CD14-positive monocyte (primary cell): Measurements from ENCODE around the gene USP24. TPM values are rescaled to one million over a fixed set of nuclear protein-coding genes. Genes with fewer than 3 reads are reported as not detected.
A peak's percentile ranks its signal among the peaks of the same experiment; 100 is the strongest.

Experiments
- DNase-seq, 3 donors: peaks; one replicate each; pipeline ENCODE4 v3.0.0-alpha.2; 2011 to 2022
- H2AFZ ChIP-seq: 2 replicates; pipeline ENCODE4 v1.6.0; 2012; ENCODE audit warnings: mild to moderate bottlenecking, low read depth, low read length, inconsistent platforms; ENCODE audit not compliant: insufficient read depth, poor library complexity, severe bottlenecking
- H3K27ac ChIP-seq, 2 donors: 1 replicate in 1 of 2; 2 replicates in 1 of 2; pipeline ENCODE4 v1.5.1; 2012 to 2013; ENCODE audit warnings: low read length in 2 of 2, control low read depth in 1 of 2, inconsistent platforms in 1 of 2, low read depth in 1 of 2, mild to moderate bottlenecking in 1 of 2
- H3K27me3 ChIP-seq, 2 donors: one replicate each; pipeline versions ENCODE4 v1.6.0 to v1.6.1; 2011 to 2013; ENCODE audit warnings: low read length in 2 of 2; ENCODE audit not compliant: control insufficient read depth in 2 of 2, insufficient read depth in 2 of 2
- H3K36me3 ChIP-seq, 2 donors: replicated peaks in 1 of 2; 1 replicate in 1 of 2; 2 replicates in 1 of 2; pipeline versions ENCODE4 v1.5.1 to v1.6.1; 2012 to 2013; ENCODE audit warnings: low read length in 2 of 2, control low read depth in 1 of 2, inconsistent platforms in 1 of 2, mild to moderate bottlenecking in 1 of 2; ENCODE audit not compliant: insufficient read depth in 2 of 2, control insufficient read depth in 1 of 2
- H3K4me1 ChIP-seq, 2 donors: 1 replicate in 1 of 2; 2 replicates in 1 of 2; pipeline versions ENCODE4 v1.5.1 to v1.6.1; 2012 to 2013; ENCODE audit warnings: low read length in 2 of 2, control low read depth in 1 of 2, inconsistent platforms in 1 of 2, mild to moderate bottlenecking in 1 of 2, moderate library complexity in 1 of 2; ENCODE audit not compliant: insufficient read depth in 2 of 2, control insufficient read depth in 1 of 2
- H3K4me2 ChIP-seq: replicated peaks from 2 replicates; pipeline ENCODE3; 2012; ENCODE audit warnings: low read length, moderate library complexity, mild to moderate bottlenecking; ENCODE audit not compliant: poor library complexity, severe bottlenecking; ENCODE audit errors: extremely low read depth
- H3K4me3 ChIP-seq, 3 experiments: fragments of 200-600 bp in 1 of 3; sonication (generic) in 1 of 3; replicated peaks in 1 of 3; 1 replicate in 2 of 3; 2 replicates in 1 of 3; pipeline ENCODE4 v1.5.1; 2011 to 2013; ENCODE audit warnings: low read length in 3 of 3, mild to moderate bottlenecking in 3 of 3, control low read depth in 2 of 3, low read depth in 2 of 3, inconsistent platforms in 1 of 3, moderate library complexity in 1 of 3
- H3K79me2 ChIP-seq: 2 replicates; pipeline ENCODE4 v1.6.0; 2012; ENCODE audit warnings: mild to moderate bottlenecking, control low read depth, inconsistent platforms, low read length, moderate library complexity; ENCODE audit not compliant: insufficient read depth
- H3K9ac ChIP-seq: 2 replicates; pipeline ENCODE4 v1.6.0; 2017; ENCODE audit warnings: low read length, mild to moderate bottlenecking; ENCODE audit not compliant: insufficient read depth, poor library complexity, severe bottlenecking
- H3K9me3 ChIP-seq, 2 donors: replicated peaks in 1 of 2; 1 replicate in 1 of 2; 2 replicates in 1 of 2; pipeline versions ENCODE4 v1.5.1 to v1.6.1; 2012 to 2013; ENCODE audit warnings: low read length in 2 of 2, control low read depth in 1 of 2; ENCODE audit not compliant: control insufficient read depth in 1 of 2, insufficient read depth in 1 of 2
- H4K20me1 ChIP-seq: 2 replicates; pipeline ENCODE4 v1.6.0; 2012; ENCODE audit warnings: mild to moderate bottlenecking, low read length, control low read depth, moderate library complexity; ENCODE audit not compliant: insufficient read depth
- H3K27ac Mint-ChIP-seq, 7 donors: one replicate each; pipeline ENCODE4 v1.8.0; 2020; ENCODE audit warnings: mild to moderate bottlenecking in 7 of 7, mixed read lengths in 7 of 7, moderate library complexity in 6 of 7, inconsistent platforms in 2 of 7
- H3K27me3 Mint-ChIP-seq, 3 donors: one replicate each; pipeline ENCODE4 v1.8.0; 2021 to 2022; ENCODE audit warnings: low read depth in 3 of 3, mild to moderate bottlenecking in 3 of 3, mixed read lengths in 3 of 3, moderate library complexity in 3 of 3, inconsistent platforms in 1 of 3
- H3K36me3 Mint-ChIP-seq, 2 donors: one replicate each; pipeline ENCODE4 v1.8.0; 2020; ENCODE audit warnings: mixed read lengths in 2 of 2, inconsistent platforms in 1 of 2, mild to moderate bottlenecking in 1 of 2
- H3K4me1 Mint-ChIP-seq: one replicate; pipeline ENCODE4 v1.8.0; 2020; ENCODE audit warnings: mild to moderate bottlenecking, mixed read lengths
- H3K4me3 Mint-ChIP-seq, 2 donors: one replicate each; pipeline ENCODE4 v1.8.0; 2020; ENCODE audit warnings: mild to moderate bottlenecking in 2 of 2, mixed read lengths in 2 of 2, moderate library complexity in 1 of 2
- H3K9me3 Mint-ChIP-seq, 7 donors: one replicate each; pipeline ENCODE4 v1.8.0; 2020 to 2022; ENCODE audit warnings: mixed read lengths in 7 of 7, mild to moderate bottlenecking in 6 of 7, moderate library complexity in 6 of 7, inconsistent platforms in 2 of 7
- WGBS: methylation state at CpG from one replicate; pipeline ENCODE4 v1.1.5; 2013; ENCODE audit warnings: missing lambda C conversion rate; ENCODE audit not compliant: insufficient coverage; 5-methylcytosine and 5-hydroxymethylcytosine counted together
- intact Hi-C, 2 donors: fragments of 100-400 bp; cut with micrococcal nuclease; formaldehyde crosslinking; loops; one replicate each; pipeline versions ENCODE4 v1.15.0 to v1.15.1; 2023
- polyA plus RNA-seq, 3 donors: library from polyadenylated mRNA; depleted of rRNA in 1 of 3; unstranded in 2 of 3; stranded (reverse) in 1 of 3; fragments of 300-500 nt in 2 of 3; fragments of >200 nt in 1 of 3; fragmentation: Illumina TruSeq in 2 of 3; gene quantifications; 1 replicate in 2 of 3; 2 replicates in 1 of 3; pipeline ENCODE4 v1.2.3, GENCODE V29; 2012 to 2021
- TF ChIP-seq, protein P1 (sequence below): fragments of 200-600 bp; IDR thresholded peaks from one replicate; pipeline ENCODE4 v1.8.0; 2022; ENCODE audit warnings: antibody characterized with exemption, mild to moderate bottlenecking

Gene USP24
- polyA plus RNA-seq, 3 donors, result 1.1 to 14.2 (median 2.1) TPM

DNA sequence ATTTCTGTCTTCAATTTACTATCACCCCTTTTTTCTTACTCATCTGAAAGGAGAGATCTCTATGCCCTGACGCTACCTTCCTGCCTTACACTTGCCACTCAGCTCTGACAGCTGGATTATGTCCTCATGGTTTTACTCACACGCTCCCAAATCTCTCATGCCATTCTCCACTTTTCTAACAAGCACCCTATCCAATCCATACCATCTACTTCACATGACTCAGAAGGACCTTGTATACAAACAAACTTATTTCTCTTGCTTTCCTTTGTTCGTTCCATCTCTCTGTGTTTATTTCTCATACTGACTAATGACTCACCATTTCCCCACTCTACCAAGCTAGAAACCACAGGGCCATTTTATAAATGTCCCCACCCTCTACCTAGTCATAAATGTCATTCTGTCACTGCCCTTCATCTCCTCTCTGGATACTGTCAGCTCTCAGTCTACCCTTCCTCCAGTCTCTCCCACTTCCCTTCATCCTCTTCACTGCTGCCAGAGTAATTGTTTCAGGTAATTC lies 87.3 kb downstream of the USP24 start:
- Histone ChIP-seq H3K4me1 (peaks cover 19 to 22% of the 10 kb centered on the region in 2 donors), H3K9ac (no peak overlapping the region), H3K4me2 (no peak overlapping the region), H4K20me1 (peaks cover 9% of the 10 kb centered on the region), H3K36me3 (peaks cover 75 to 92% of the 10 kb centered on the region in 2 donors), H3K79me2 (no peaks in the 10 kb centered on the region), H3K27ac (no peak overlapping the region), H3K9me3 (no peaks in the 10 kb centered on the region), H3K27me3 (no peaks in the 10 kb centered on the region), H2AFZ (no peak overlapping the region), H3K4me3 (no peak overlapping the region)
- TF ChIP-seq, protein P1, sequence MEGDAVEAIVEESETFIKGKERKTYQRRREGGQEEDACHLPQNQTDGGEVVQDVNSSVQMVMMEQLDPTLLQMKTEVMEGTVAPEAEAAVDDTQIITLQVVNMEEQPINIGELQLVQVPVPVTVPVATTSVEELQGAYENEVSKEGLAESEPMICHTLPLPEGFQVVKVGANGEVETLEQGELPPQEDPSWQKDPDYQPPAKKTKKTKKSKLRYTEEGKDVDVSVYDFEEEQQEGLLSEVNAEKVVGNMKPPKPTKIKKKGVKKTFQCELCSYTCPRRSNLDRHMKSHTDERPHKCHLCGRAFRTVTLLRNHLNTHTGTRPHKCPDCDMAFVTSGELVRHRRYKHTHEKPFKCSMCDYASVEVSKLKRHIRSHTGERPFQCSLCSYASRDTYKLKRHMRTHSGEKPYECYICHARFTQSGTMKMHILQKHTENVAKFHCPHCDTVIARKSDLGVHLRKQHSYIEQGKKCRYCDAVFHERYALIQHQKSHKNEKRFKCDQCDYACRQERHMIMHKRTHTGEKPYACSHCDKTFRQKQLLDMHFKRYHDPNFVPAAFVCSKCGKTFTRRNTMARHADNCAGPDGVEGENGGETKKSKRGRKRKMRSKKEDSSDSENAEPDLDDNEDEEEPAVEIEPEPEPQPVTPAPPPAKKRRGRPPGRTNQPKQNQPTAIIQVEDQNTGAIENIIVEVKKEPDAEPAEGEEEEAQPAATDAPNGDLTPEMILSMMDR, result no peak
- peaks cover 83 to 86% of the 10 kb centered on the region in 2 donors for H3K36me3 Mint-ChIP-seq
- no peaks in the 10 kb centered on the region for H3K27me3 Mint-ChIP-seq
- DNase-seq, result peak in 1 of 3 donors; percentile 16
- peaks cover 20% of the 10 kb centered on the region for H3K4me1 Mint-ChIP-seq
- intact Hi-C loops, result no loop called here
- H3K9me3 Mint-ChIP-seq, result peaks cover 0 to 7% (median 0%) of the 10 kb centered on the region in 7 donors
- H3K27ac Mint-ChIP-seq, result peak overlapping the region in 6 of 7 donors; percentile 3 to 56 (median 14)
- no peak overlapping the region for H3K4me3 Mint-ChIP-seq
- WGBS, result 66% methylated on average over 3 of the region's 3 CpGs

DNA sequence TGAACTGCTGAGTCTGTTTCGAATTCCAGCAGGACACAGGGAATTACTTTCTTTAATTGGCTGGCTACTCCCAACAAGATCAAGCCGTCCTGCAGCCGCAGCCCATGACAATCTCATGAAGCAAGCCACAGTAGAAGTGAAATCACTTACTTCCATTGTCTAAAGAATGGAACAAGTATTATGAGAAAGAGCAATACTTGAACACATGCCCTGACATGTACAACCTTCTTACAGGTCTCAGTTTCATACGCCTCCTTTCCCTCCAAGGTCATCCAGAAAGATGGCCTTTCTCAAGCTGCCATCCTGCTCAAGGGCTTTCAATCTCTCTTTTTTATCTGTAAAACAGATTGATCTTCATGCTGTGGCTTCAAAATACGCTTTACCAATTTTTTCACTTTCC lies 90.7 kb downstream of the USP24 start:
- Histone ChIP-seq H3K4me3 (no peak overlapping the region), H3K36me3 (peaks cover 85 to 92% of the 10 kb centered on the region in 2 donors), H3K27ac (no peak overlapping the region), H3K9ac (no peak overlapping the region), H3K9me3 (no peaks in the 10 kb centered on the region), H3K27me3 (no peaks in the 10 kb centered on the region), H3K79me2 (no peaks in the 10 kb centered on the region), H3K4me1 (peaks cover 16 to 17% of the 10 kb centered on the region in 2 donors), H3K4me2 (no peak overlapping the region), H4K20me1 (peaks cover 9% of the 10 kb centered on the region), H2AFZ (no peak overlapping the region)
- TF ChIP-seq, protein P1, result no peak
- peaks cover 0 to 7% (median 0%) of the 10 kb centered on the region in 7 donors for H3K9me3 Mint-ChIP-seq
- no peak overlapping the region for H3K27ac Mint-ChIP-seq
- H3K27me3 Mint-ChIP-seq, result no peaks in the 10 kb centered on the region
- intact Hi-C loops, result no loop called here
- H3K4me1 Mint-ChIP-seq, result peaks cover 17% of the 10 kb centered on the region
- DNase-seq, result no peak
- 100% methylated on average over 4 of the region's 5 CpGs for WGBS
- no peak overlapping the region for H3K4me3 Mint-ChIP-seq
- H3K36me3 Mint-ChIP-seq, result peaks cover 90 to 93% of the 10 kb centered on the region in 2 donors
